Trophoblast cell (in vitro differentiated cells and primary cell): ENCODE results near the gene TAPT1.
A peak's percentile ranks its signal among the peaks of the same experiment; 100 is the strongest.

Experiments used
- DNase-seq, 2 donors: peaks; one replicate each; pipeline ENCODE4 v3.0.0-alpha.2; 2016
- H2AFZ ChIP-seq: 2 replicates; pipeline ENCODE4 v1.6.1; 2013; ENCODE audit warnings: low read length, moderate library complexity, mild to moderate bottlenecking; ENCODE audit not compliant: insufficient read depth, poor library complexity
- H2AK5ac ChIP-seq: 2 replicates; pipeline ENCODE4 v1.6.1; 2013; ENCODE audit warnings: mild to moderate bottlenecking, low read length
- H2BK120ac ChIP-seq: 2 replicates; pipeline ENCODE4 v1.6.1; 2013; ENCODE audit warnings: low read length, mild to moderate bottlenecking, moderate library complexity; ENCODE audit not compliant: insufficient read depth, poor library complexity
- H2BK12ac ChIP-seq: 2 replicates; pipeline ENCODE4 v1.6.1; 2013; ENCODE audit warnings: mild to moderate bottlenecking, low read length, moderate library complexity
- H2BK5ac ChIP-seq: 2 replicates; pipeline ENCODE4 v1.6.1; 2013; ENCODE audit warnings: low read length, low read depth, moderate library complexity, mild to moderate bottlenecking; ENCODE audit not compliant: poor library complexity
- H3K14ac ChIP-seq: 2 replicates; pipeline ENCODE4 v1.6.1; 2013; ENCODE audit warnings: mild to moderate bottlenecking, low read length
- H3K18ac ChIP-seq: 2 replicates; pipeline ENCODE4 v1.6.1; 2013; ENCODE audit warnings: mild to moderate bottlenecking, low read length
- H3K23ac ChIP-seq: 2 replicates; pipeline ENCODE4 v1.6.1; 2013; ENCODE audit warnings: low read length
- H3K27ac ChIP-seq: 2 replicates; pipeline ENCODE4 v1.5.1; 2013; ENCODE audit warnings: low read depth, mild to moderate bottlenecking, inconsistent platforms, low read length, moderate library complexity
- H3K27me3 ChIP-seq: 2 replicates; pipeline ENCODE4 v1.6.1; 2013; ENCODE audit warnings: inconsistent platforms, mild to moderate bottlenecking, low read length, moderate library complexity; ENCODE audit not compliant: insufficient read depth
- H3K36me3 ChIP-seq, 2 experiments: 1 replicate in 1 of 2; 2 replicates in 1 of 2; pipeline ENCODE4 v1.6.1; 2013; ENCODE audit warnings: low read length in 2 of 2, mild to moderate bottlenecking in 2 of 2, moderate library complexity in 1 of 2; ENCODE audit not compliant: insufficient read depth in 2 of 2, control insufficient read depth in 1 of 2
- H3K4ac ChIP-seq: 2 replicates; pipeline ENCODE4 v1.6.1; 2013; ENCODE audit warnings: low read depth, mild to moderate bottlenecking, low read length, moderate library complexity
- H3K4me1 ChIP-seq, 2 experiments: 1 replicate in 1 of 2; 2 replicates in 1 of 2; pipeline ENCODE4 v1.6.1; 2013; ENCODE audit warnings: low read length in 2 of 2, mild to moderate bottlenecking in 2 of 2, moderate library complexity in 1 of 2; ENCODE audit not compliant: insufficient read depth in 2 of 2, control insufficient read depth in 1 of 2
- H3K4me2 ChIP-seq: 2 replicates; pipeline ENCODE4 v1.6.1; 2013; ENCODE audit warnings: inconsistent platforms, mild to moderate bottlenecking, low read length, moderate library complexity
- H3K4me3 ChIP-seq: 2 replicates; pipeline ENCODE4 v1.5.1; 2013; ENCODE audit warnings: mild to moderate bottlenecking, low read depth, low read length, inconsistent platforms
- H3K79me1 ChIP-seq: one replicate; pipeline ENCODE4 v1.6.1; 2013; ENCODE audit warnings: low read length
- H3K79me2 ChIP-seq: 2 replicates; pipeline ENCODE4 v1.6.1; 2013; ENCODE audit warnings: low read length, mild to moderate bottlenecking; ENCODE audit not compliant: control insufficient read depth, insufficient read depth, poor library complexity
- H3K9ac ChIP-seq: 2 replicates; pipeline ENCODE4 v1.6.1; 2013; ENCODE audit warnings: mild to moderate bottlenecking, low read length
- H3K9me3 ChIP-seq: 2 replicates; pipeline ENCODE4 v1.6.1; 2013; ENCODE audit warnings: low read depth, mild to moderate bottlenecking, control low read depth, inconsistent platforms, low read length; ENCODE audit not compliant: insufficient read depth
- H4K12ac ChIP-seq: 2 replicates; pipeline ENCODE4 v1.6.1; 2013; ENCODE audit warnings: low read depth, mild to moderate bottlenecking, low read length, moderate library complexity
- H4K8ac ChIP-seq: 2 replicates; pipeline ENCODE4 v1.6.1; 2013; ENCODE audit warnings: low read depth, mild to moderate bottlenecking, low read length, moderate library complexity
- H4K91ac ChIP-seq: one replicate; pipeline ENCODE4 v1.6.1; 2013; ENCODE audit warnings: low read depth, mild to moderate bottlenecking, low read length, moderate library complexity
- WGBS: extraction: QIAGEN DNeasy Blood & Tissue Kit; methylation state at CpG from one replicate; pipeline ENCODE4 v1.1.7; 2013; ENCODE audit warnings: missing lambda C conversion rate; ENCODE audit not compliant: insufficient read length, insufficient coverage; ENCODE audit errors: extremely low coverage; 5-methylcytosine and 5-hydroxymethylcytosine counted together

TAPT1 gene

DNA sequence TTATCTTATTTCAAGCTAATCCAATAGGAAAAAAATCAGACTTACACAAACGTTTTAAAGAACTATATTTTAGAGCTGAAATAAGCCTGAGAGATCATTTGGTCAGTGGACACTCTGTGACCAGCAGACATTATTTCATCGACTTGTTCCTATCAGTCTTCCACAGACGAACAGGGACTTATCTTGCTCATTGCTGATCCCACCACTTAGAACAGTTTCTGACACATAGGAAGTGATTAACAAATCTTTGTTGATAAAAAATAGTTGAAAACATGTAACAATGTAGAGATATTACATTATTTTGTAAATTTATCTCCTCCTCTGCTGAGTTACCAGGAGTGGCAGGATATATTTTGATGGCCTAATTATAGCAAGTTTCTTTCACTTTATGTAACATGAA lies 65.8 kb downstream of the TAPT1 start:
- no peak overlapping the region for H3K14ac ChIP-seq
- H2AK5ac ChIP-seq: no peak overlapping the region
- H4K8ac ChIP-seq: no peak overlapping the region
- no peak overlapping the region for H3K4me2 ChIP-seq
- no peaks in the 10 kb centered on the region for H3K79me1 ChIP-seq
- H3K4me3 ChIP-seq: no peak overlapping the region
- H2BK120ac ChIP-seq: no peak overlapping the region
- no peaks in the 10 kb centered on the region for H3K9me3 ChIP-seq
- peaks cover 3 to 6% of the 10 kb centered on the region in 2 experiments for H3K36me3 ChIP-seq
- no peak overlapping the region for H3K18ac ChIP-seq
- WGBS: no CpG with 5 or more reads among the region's 3 CpGs
- no peak overlapping the region for H4K12ac ChIP-seq
- H3K27me3 ChIP-seq: no peaks in the 10 kb centered on the region
- no peak overlapping the region for H3K27ac ChIP-seq
- H2BK5ac ChIP-seq: no peak overlapping the region
- no peak overlapping the region for H3K9ac ChIP-seq
- H2AFZ ChIP-seq: no peak overlapping the region
- H3K4ac ChIP-seq: no peak overlapping the region
- no peak overlapping the region for H2BK12ac ChIP-seq
- no peak for DNase-seq
- no peak overlapping the region for H4K91ac ChIP-seq
- H3K4me1 ChIP-seq: peaks cover 4 to 8% of the 10 kb centered on the region in 2 experiments
- no peaks in the 10 kb centered on the region for H3K79me2 ChIP-seq
- H3K23ac ChIP-seq: no peak overlapping the region

DNA sequence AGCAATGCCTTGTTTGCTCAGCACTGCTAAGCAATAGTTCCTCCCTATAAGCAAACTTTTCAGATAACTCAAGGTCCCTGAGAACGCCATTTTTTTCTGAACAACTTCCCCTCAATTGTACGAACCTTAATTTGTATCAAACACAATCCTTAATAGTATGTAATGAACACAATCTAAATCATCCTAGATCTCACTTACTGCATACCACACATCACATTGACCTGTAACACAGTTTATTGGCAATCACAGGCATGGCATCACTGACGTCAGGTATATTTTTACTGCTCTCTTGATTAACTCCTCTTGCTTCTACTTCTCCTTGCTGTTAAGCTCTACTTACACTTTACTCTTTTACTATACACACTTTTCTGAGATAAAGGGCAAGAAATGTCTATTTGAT lies 67.0 kb downstream of the TAPT1 start:
- Histone ChIP-seq H3K4me1 (peaks cover 4 to 8% of the 10 kb centered on the region in 2 experiments), H3K23ac (no peak overlapping the region), H3K36me3 (peaks cover 3 to 4% of the 10 kb centered on the region in 2 experiments), H4K91ac (no peak overlapping the region), H2AFZ (no peak overlapping the region), H4K8ac (no peak overlapping the region), H3K4ac (no peak overlapping the region), H3K79me1 (no peaks in the 10 kb centered on the region), H3K9me3 (no peaks in the 10 kb centered on the region), H4K12ac (no peak overlapping the region), H3K14ac (no peak overlapping the region), H2BK5ac (no peak overlapping the region), H3K4me2 (no peak overlapping the region), H3K27me3 (no peaks in the 10 kb centered on the region), H3K18ac (no peak overlapping the region), H3K27ac (no peak overlapping the region), H3K4me3 (no peak overlapping the region), H3K79me2 (no peaks in the 10 kb centered on the region), H2BK12ac (no peak overlapping the region), H2AK5ac (no peak overlapping the region), H3K9ac (no peak overlapping the region), H2BK120ac (no peak overlapping the region)
- no CpG with 5 or more reads among the region's 3 CpGs for whole genome bisulfite sequencing
- DNase-seq: no peak

DNA sequence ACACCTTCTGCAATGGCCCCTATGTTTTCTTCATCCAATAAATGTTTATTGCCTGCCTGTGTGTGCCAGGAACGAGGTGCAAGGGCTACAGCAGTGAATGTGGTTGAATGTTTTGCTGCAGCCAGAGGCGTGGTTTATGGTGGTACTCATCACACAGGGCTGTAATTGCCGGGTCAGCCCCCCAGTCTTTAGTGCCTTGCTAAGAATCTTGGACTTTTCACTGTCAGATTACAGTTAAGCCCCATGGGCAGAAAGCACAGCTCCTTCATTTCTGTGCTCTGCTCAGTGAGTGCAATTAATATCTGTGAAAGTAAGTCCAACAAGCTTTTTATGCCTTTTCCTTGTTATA lies 67.8 kb downstream of the TAPT1 start:
- no peak overlapping the region for H3K9ac ChIP-seq
- no peaks in the 10 kb centered on the region for H3K27me3 ChIP-seq
- H3K23ac ChIP-seq: no peak overlapping the region
- H2AFZ ChIP-seq: no peak overlapping the region
- no peak overlapping the region for H3K18ac ChIP-seq
- H2AK5ac ChIP-seq: no peak overlapping the region
- H3K4me1 ChIP-seq: peaks cover 4 to 8% of the 10 kb centered on the region in 2 experiments
- peaks cover 3 to 4% of the 10 kb centered on the region in 2 experiments for H3K36me3 ChIP-seq
- H3K4me3 ChIP-seq: no peak overlapping the region
- H3K14ac ChIP-seq: no peak overlapping the region
- H2BK5ac ChIP-seq: no peak overlapping the region
- H4K91ac ChIP-seq: no peak overlapping the region
- H4K8ac ChIP-seq: no peak overlapping the region
- no peak overlapping the region for H3K27ac ChIP-seq
- H3K79me2 ChIP-seq: no peaks in the 10 kb centered on the region
- WGBS: no CpG with 5 or more reads among the region's 3 CpGs
- no peaks in the 10 kb centered on the region for H3K9me3 ChIP-seq
- no peak overlapping the region for H4K12ac ChIP-seq
- no peaks in the 10 kb centered on the region for H3K79me1 ChIP-seq
- H2BK120ac ChIP-seq: no peak overlapping the region
- H3K4ac ChIP-seq: no peak overlapping the region
- no peak overlapping the region for H3K4me2 ChIP-seq
- H2BK12ac ChIP-seq: no peak overlapping the region
- no peak for DNase-seq

DNA sequence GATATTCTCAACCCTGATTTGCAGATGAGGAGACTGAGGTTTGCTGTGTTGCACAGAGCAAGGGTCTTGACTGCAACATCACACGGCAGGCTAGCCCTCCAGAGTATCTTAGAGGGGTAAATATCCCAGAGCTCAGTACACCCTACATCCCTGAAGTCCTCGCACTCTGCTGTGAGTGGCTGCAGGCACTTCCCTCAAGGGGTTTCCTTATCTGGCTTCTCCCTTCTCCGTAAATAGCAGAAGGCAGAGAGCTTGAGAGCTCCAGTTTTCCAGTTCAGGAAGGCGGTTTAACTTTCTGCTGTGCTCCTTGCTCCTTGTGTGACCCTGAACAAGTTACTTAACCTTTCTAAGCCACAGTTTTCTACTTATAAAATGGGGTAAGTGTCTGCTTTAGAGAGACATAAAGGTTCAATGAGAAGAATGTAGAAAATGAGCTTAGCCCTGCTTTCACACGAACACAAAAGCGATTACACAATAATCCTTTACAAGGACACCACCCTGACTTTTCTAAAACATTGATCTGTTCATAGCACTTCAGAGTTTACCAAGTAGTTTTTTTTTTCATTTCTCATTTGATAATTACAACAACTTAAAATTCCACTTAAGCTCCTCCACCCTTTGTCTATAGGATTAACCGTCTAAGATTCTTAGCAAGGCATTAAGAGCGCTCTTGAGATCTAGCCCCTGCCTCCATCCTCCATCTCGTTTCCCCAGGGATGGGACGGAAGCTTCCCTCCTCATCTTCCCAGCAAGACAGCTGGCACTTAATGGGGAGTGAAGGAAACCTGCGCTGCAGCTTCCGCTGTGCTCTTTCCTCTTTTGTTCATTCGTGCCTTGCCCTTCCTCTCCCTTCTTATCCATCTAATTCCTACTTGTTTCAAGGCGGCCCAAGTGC lies 68.4 kb downstream of the TAPT1 start:
- H3K27me3 ChIP-seq: no peaks in the 10 kb centered on the region
- no peak overlapping the region for H4K91ac ChIP-seq
- H2AK5ac ChIP-seq: no peak overlapping the region
- no peak overlapping the region for H2BK120ac ChIP-seq
- no peak overlapping the region for H3K18ac ChIP-seq
- no peak overlapping the region for H3K9ac ChIP-seq
- H3K4me2 ChIP-seq: no peak overlapping the region
- H4K8ac ChIP-seq: no peak overlapping the region
- no peaks in the 10 kb centered on the region for H3K9me3 ChIP-seq
- H4K12ac ChIP-seq: no peak overlapping the region
- no peak overlapping the region for H3K4me3 ChIP-seq
- H3K14ac ChIP-seq: no peak overlapping the region
- peak in 1 of 2 donors; percentile 29 for DNase-seq
- H3K4me1 ChIP-seq: peaks cover 4 to 8% of the 10 kb centered on the region in 2 experiments
- H3K79me2 ChIP-seq: no peaks in the 10 kb centered on the region
- no peak overlapping the region for H3K23ac ChIP-seq
- WGBS: no CpG with 5 or more reads among the region's 14 CpGs
- peaks cover 3% of the 10 kb centered on the region in 2 experiments for H3K36me3 ChIP-seq
- H2BK12ac ChIP-seq: no peak overlapping the region
- no peak overlapping the region for H3K4ac ChIP-seq
- H2AFZ ChIP-seq: no peak overlapping the region
- no peak overlapping the region for H3K27ac ChIP-seq
- H3K79me1 ChIP-seq: no peaks in the 10 kb centered on the region
- no peak overlapping the region for H2BK5ac ChIP-seq
